Measurements from ENCODE around the gene SARNP. TPM values are rescaled to one million over a fixed set of nuclear protein-coding genes. Genes with fewer than 3 reads are reported as not detected.

The SARNP gene
- total RNA-seq, 1 donor from 2014 or later, result 76.6 TPM

GRCh38 chr12:55755246-55755645 lies 62.3 kb downstream of the SARNP start:
- TF ChIP-seq CTCF (IDR thresholded peaks at IDR 0.05; ENCODE audit: unreplicated experiment), result no peak
- Mint-ChIP-seq H3K27ac (ENCODE audit: unreplicated experiment) (no peak overlapping the region), H3K9me3 (ENCODE audit: unreplicated experiment) (no peaks in the 10 kb centered on the region), H3K27me3 (ENCODE audit: unreplicated experiment) (peaks cover 2% of the 10 kb centered on the region), H3K4me3 (ENCODE audit: unreplicated experiment) (no peak overlapping the region), H3K36me3 (ENCODE audit: low read depth, unreplicated experiment) (peaks cover 49% of the 10 kb centered on the region), H3K4me1 (ENCODE audit: unreplicated experiment) (peaks cover 8% of the 10 kb centered on the region)
- DNase-seq (ENCODE audit: low spot score), result no peak

GRCh38 chr12:55748230-55748993 lies 69.1 kb downstream of the SARNP start:
- H3K9me3 Mint-ChIP-seq (ENCODE audit: unreplicated experiment), result no peaks in the 10 kb centered on the region
- H3K4me1 Mint-ChIP-seq (ENCODE audit: unreplicated experiment), result peaks cover 23% of the 10 kb centered on the region
- no peak for TF ChIP-seq CTCF (IDR thresholded peaks at IDR 0.05; ENCODE audit: unreplicated experiment)
- H3K36me3 Mint-ChIP-seq (ENCODE audit: low read depth, unreplicated experiment), result peaks cover 29% of the 10 kb centered on the region
- H3K27ac Mint-ChIP-seq (ENCODE audit: unreplicated experiment), result no peak overlapping the region
- H3K4me3 Mint-ChIP-seq (ENCODE audit: unreplicated experiment), result no peak overlapping the region
- DNase-seq (ENCODE audit: low spot score), result no peak
- peaks cover 10% of the 10 kb centered on the region for H3K27me3 Mint-ChIP-seq (ENCODE audit: unreplicated experiment)

- no peak for DNase-seq (ENCODE audit: low spot score)
- Mint-ChIP-seq H3K4me1 (ENCODE audit: unreplicated experiment) (peaks cover 27% of the 10 kb centered on the region), H3K27me3 (ENCODE audit: unreplicated experiment) (peaks cover 13% of the 10 kb centered on the region), H3K36me3 (ENCODE audit: low read depth, unreplicated experiment) (peaks cover 20% of the 10 kb centered on the region), H3K4me3 (ENCODE audit: unreplicated experiment) (no peak overlapping the region), H3K9me3 (ENCODE audit: unreplicated experiment) (no peaks in the 10 kb centered on the region), H3K27ac (ENCODE audit: unreplicated experiment) (no peak overlapping the region)
- no peak for TF ChIP-seq CTCF (IDR thresholded peaks at IDR 0.05; ENCODE audit: unreplicated experiment)
Observed at GRCh38 chr12:55746913-55747231, 70.7 kb downstream of the SARNP start.

GRCh38 chr12:55746174-55746912 lies 71.2 kb downstream of the SARNP start:
- Mint-ChIP-seq H3K9me3 (ENCODE audit: unreplicated experiment) (no peaks in the 10 kb centered on the region), H3K4me1 (ENCODE audit: unreplicated experiment) (peaks cover 27% of the 10 kb centered on the region), H3K4me3 (ENCODE audit: unreplicated experiment) (peak overlapping the region; percentile 87), H3K27me3 (ENCODE audit: unreplicated experiment) (peaks cover 13% of the 10 kb centered on the region), H3K36me3 (ENCODE audit: low read depth, unreplicated experiment) (peaks cover 18% of the 10 kb centered on the region), H3K27ac (ENCODE audit: unreplicated experiment) (peak overlapping the region; percentile 77)
- no peak for TF ChIP-seq CTCF (IDR thresholded peaks at IDR 0.05; ENCODE audit: unreplicated experiment)
- DNase-seq (ENCODE audit: low spot score), result no peak

All from endothelial cell (in vitro differentiated cells).